NT2/D1 (cell line): Measurements from ENCODE around the gene EML6.

ENCODE experiments used
- DNase-seq: peaks from one replicate; pipeline ENCODE4 v3.0.0-alpha.2; 2011; ENCODE audit warnings: low read depth, low spot score
- H3K27me3 ChIP-seq: 2 replicates; pipeline ENCODE4 v1.6.0; 2011; ENCODE audit warnings: mild to moderate bottlenecking; ENCODE audit not compliant: insufficient read length, insufficient read depth
- H3K36me3 ChIP-seq: 2 replicates; pipeline ENCODE4 v1.6.1; 2011; ENCODE audit warnings: mild to moderate bottlenecking, low read length, mixed read lengths; ENCODE audit not compliant: insufficient read depth, insufficient read length
- H3K4me1 ChIP-seq: 2 replicates; pipeline ENCODE4 v1.5.1; 2011; ENCODE audit not compliant: insufficient read depth, insufficient read length
- H3K4me3 ChIP-seq: 2 replicates; pipeline ENCODE4 v1.5.1; 2011; ENCODE audit warnings: low read depth; ENCODE audit not compliant: insufficient read length
- H3K9ac ChIP-seq: 2 replicates; pipeline ENCODE4 v1.6.0; 2011; ENCODE audit warnings: low read depth; ENCODE audit not compliant: insufficient read length
- H3K9me3 ChIP-seq: 2 replicates; pipeline ENCODE4 v1.5.1; 2011; ENCODE audit warnings: mild to moderate bottlenecking, low read length; ENCODE audit not compliant: insufficient read depth
- SUZ12 ChIP-seq: IDR thresholded peaks from 2 replicates; pipeline ENCODE4 v1.6.1; 2011; ENCODE audit not compliant: insufficient read length, insufficient read depth; ENCODE audit errors: extremely low read depth
- YY1 ChIP-seq: IDR thresholded peaks from 2 replicates; pipeline ENCODE4 v1.6.1; 2011; ENCODE audit not compliant: insufficient read length, insufficient read depth
- ZNF274 ChIP-seq: IDR thresholded peaks from 2 replicates; pipeline ENCODE4 v1.6.1; 2011; ENCODE audit warnings: mild to moderate bottlenecking, low read depth, low read length

EML6 gene

DNA sequence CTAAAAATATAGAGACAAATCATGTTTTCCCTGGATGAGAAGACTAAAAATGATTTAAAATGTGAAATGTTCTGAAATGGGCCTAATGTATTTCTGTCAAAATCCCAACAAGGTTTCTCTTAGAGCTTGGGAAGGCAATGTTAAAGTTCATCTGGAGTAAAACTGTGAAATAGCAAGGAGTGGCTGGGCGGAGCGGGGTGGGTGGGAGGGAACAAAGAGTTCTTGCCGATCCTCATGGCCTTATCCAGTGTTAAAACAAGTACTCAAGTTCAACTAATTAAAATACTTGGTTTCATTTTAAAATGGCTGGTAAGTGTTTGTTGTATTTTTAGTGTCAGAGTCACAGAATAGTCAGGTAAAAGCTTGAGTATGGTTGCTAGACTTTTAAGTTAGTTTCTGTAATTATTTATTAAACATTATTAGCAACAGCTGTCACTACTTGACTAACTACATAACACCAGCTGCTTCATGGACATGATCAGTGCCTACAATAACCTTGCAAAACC lies 239.5 kb downstream of the EML6 start:
- no peak overlapping the region for H3K4me3 ChIP-seq
- H3K9ac ChIP-seq, result no peak overlapping the region
- no peaks in the 10 kb centered on the region for H3K36me3 ChIP-seq
- no peaks in the 10 kb centered on the region for H3K9me3 ChIP-seq
- H3K27me3 ChIP-seq, result no peaks in the 10 kb centered on the region
- DNase-seq, result no peak
- TF ChIP-seq ZNF274, result no peak
- no peak for TF ChIP-seq SUZ12
- no peak for TF ChIP-seq YY1
- peaks cover 5% of the 10 kb centered on the region for H3K4me1 ChIP-seq

DNA sequence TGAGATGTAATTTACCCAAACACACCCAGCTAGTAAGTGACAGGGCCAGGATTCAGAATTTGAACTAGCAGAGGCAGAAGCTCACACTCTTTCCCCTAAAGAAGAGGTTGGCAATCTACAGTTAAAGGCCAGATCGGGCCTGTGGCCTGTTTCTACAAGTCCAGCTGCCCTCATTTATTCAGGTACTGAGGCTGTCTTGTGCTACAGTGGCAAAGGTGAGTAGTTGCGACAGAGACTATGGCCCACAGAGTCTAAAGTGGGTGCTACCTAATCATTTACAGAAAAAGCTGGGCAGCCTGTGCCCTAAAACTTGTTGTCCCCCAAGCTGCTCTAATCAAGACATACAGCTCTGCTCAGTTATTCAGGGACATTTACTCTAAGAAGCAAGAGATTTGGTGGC lies 240.0 kb downstream of the EML6 start:
- Histone ChIP-seq H3K9ac (no peak overlapping the region), H3K27me3 (no peaks in the 10 kb centered on the region), H3K9me3 (no peaks in the 10 kb centered on the region), H3K4me3 (no peak overlapping the region), H3K4me1 (peaks cover 5% of the 10 kb centered on the region), H3K36me3 (no peaks in the 10 kb centered on the region)
- TF ChIP-seq SUZ12 (no peak), ZNF274 (no peak), YY1 (no peak)
- no peak for DNase-seq

DNA sequence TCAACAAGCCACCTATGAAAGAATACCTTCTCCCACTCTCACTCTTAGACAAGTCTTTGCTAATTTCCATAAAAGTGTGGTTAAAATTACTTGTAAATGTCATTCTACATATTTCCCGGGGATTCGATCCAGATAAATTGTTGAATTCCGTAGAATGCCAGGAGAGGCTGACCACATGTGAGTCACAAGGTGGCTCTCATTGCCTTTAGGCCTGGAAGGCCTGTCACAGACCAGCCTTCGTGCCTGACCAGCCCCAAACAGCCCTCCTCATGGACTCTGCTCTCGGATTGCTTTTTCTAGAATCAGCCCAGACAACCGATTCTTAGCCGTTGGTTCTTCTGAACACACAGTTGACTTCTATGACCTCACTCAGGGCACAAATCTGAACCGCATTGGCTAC lies 240.8 kb downstream of the EML6 start:
- TF ChIP-seq YY1 (no peak), ZNF274 (no peak), SUZ12 (no peak)
- no peaks in the 10 kb centered on the region for H3K36me3 ChIP-seq
- no peaks in the 10 kb centered on the region for H3K9me3 ChIP-seq
- H3K4me3 ChIP-seq, result no peak overlapping the region
- peaks cover 5% of the 10 kb centered on the region for H3K4me1 ChIP-seq
- no peaks in the 10 kb centered on the region for H3K27me3 ChIP-seq
- H3K9ac ChIP-seq, result no peak overlapping the region
- no peak for DNase-seq

DNA sequence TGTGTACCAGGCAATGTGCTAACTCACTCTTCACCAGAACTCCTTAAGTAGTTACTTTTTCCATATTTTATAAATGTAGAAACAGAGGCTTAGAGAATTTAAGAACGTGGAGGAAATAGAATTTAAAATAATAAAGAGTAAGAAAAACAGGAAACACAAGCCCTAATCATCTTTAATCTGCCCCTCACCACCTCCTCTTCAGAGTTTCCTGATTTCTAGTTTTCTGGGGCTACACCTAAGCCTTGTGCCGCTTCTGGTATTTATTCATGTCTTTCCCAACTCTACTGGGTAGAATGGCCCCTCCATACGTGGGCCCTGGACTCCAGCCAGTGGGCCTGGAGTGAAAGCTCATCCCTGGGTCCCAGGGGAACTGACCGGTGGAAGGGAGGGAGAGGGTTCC lies 241.4 kb downstream of the EML6 start:
- TF ChIP-seq YY1, result no peak
- no peak for TF ChIP-seq SUZ12
- TF ChIP-seq ZNF274, result no peak
- Histone ChIP-seq H3K9me3 (no peaks in the 10 kb centered on the region), H3K27me3 (no peaks in the 10 kb centered on the region), H3K36me3 (peaks cover under 1% of the 10 kb centered on the region), H3K4me1 (peaks cover 5% of the 10 kb centered on the region), H3K9ac (no peak overlapping the region), H3K4me3 (no peak overlapping the region)
- DNase-seq, result no peak

DNA sequence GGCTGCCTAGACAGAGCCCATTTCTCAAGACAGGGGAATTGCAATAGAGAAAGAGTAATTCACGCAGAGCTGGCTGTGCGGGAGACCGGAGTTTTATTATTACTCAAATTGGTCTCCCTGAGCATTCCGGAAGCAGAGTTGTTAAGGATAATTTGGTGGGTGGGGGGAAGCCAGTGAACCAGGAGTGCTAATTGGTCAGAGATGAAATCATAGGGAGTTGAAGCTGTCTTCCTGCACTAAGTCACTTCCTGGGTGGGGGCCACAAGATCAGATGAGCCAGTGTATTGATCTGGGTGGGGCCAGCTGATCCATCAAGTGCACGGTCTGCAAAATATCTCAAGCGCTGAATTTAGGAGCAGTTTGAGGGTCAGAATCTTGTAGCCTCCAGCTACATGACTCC lies 242.0 kb downstream of the EML6 start:
- H3K9me3 ChIP-seq, result no peaks in the 10 kb centered on the region
- peaks cover 2% of the 10 kb centered on the region for H3K36me3 ChIP-seq
- no peak for TF ChIP-seq SUZ12
- no peak for TF ChIP-seq YY1
- TF ChIP-seq ZNF274, result no peak
- no peak for DNase-seq
- peaks cover 5% of the 10 kb centered on the region for H3K4me1 ChIP-seq
- H3K27me3 ChIP-seq, result no peaks in the 10 kb centered on the region
- H3K9ac ChIP-seq, result no peak overlapping the region
- no peak overlapping the region for H3K4me3 ChIP-seq

DNA sequence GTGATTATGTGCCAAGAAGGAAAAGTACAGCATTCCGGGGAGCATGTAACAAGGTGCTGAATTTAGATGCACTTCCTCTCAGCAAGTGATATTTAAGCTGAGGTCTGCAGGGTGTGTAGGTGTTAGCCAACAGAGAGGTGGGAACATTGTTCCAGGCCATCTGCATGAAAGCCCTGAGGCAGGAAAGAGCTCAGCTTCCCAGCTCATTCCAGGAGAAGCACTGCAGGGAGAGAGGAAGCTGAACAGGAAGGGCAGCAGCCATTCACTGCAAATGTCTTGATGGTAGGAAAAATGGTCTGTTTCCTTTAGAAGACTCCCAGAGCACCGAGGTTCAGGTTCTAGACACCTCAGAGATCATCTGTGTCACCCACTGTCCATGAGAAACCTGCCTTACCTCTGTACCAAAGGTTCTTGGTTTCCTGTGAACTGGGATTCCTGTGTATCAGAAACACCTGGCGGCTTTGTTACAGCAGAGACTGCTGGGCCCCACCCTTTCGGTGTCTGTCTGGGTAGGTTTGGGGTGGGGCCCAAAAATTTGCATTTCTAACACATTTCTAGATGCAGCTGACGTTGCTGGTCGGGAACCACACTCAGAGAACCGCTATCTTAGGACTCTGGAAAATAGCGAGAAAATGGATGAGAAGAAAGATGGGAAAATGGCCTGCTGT lies 242.8 kb downstream of the EML6 start:
- DNase-seq, result peak; percentile 42
- TF ChIP-seq ZNF274 (no peak), SUZ12 (no peak), YY1 (no peak)

DNA sequence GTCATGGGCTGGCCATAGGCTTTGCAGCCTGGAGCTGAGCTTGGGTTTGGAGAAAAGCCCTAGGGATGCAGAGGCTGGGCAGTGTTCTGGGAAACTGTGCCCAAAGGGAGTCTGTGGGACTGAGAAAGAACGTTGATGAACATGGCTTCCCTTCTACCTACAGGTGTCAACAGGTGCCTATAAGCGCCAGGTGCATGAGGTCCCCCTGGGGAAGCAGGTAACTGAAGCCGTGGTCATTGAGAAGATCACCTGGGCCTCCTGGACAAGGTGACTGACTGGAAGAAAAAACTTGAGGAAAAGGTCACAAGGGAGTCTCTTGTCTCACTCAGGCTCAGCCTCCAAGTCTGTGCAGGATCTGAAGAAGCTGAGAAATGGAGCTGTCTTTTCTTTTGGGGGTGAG lies 243.4 kb downstream of the EML6 start:
- no peak for DNase-seq
- H3K4me1 ChIP-seq, result peaks cover 5% of the 10 kb centered on the region
- no peak overlapping the region for H3K9ac ChIP-seq
- H3K4me3 ChIP-seq, result no peak overlapping the region
- H3K27me3 ChIP-seq, result no peaks in the 10 kb centered on the region
- no peak for TF ChIP-seq SUZ12
- TF ChIP-seq ZNF274, result no peak
- no peak for TF ChIP-seq YY1
- H3K9me3 ChIP-seq, result no peaks in the 10 kb centered on the region
- H3K36me3 ChIP-seq, result peaks cover 13% of the 10 kb centered on the region

More for the DNA sequence above, 242.8 kb downstream of the EML6 start:
- H3K9ac ChIP-seq, result no peak overlapping the region
- H3K9me3 ChIP-seq, result no peaks in the 10 kb centered on the region
- H3K4me1 ChIP-seq, result peaks cover 5% of the 10 kb centered on the region
- peaks cover 10% of the 10 kb centered on the region for H3K36me3 ChIP-seq
- no peaks in the 10 kb centered on the region for H3K27me3 ChIP-seq
- no peak overlapping the region for H3K4me3 ChIP-seq
